Measurements from ENCODE around the gene SLC2A13. TPM values are rescaled to one million over a fixed set of nuclear protein-coding genes. Genes with fewer than 3 reads are reported as not detected.

SLC2A13 gene
- polyA plus RNA-seq, 1 donor (not counting 4 experiments of a cell fraction or from before 2014, with no cell fraction given), result 1.1 TPM

DNA sequence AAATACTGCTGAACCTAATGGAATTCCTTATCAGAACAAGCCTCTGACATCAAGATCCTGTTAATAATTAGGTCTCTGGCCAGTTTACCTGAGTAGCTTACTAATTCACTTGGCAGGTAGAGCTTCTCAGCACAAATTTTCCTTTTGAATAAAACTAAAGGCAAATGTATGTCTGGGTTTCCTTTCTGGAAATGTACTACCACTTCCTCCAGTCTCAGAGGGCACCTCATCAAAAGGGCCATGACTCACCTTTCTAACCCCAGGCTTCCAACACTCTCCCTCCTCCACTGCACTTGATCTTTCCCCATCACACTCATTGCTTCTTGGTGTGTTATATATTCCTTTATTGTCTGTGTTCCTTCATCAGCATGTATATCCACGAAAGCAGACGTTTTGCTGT, 90.5 kb downstream of the SLC2A13 start:
- Histone ChIP-seq H2AFZ (ENCODE audit: control insufficient read depth, low read length) (no peak overlapping the region), H3K27ac (ENCODE audit: control insufficient read depth, insufficient read depth, low read length) (no peak overlapping the region), H3K36me3 (ENCODE audit: control insufficient read depth in 2 of 2, extremely low read depth in 1 of 2, insufficient read depth in 2 of 2, low read length in 2 of 2) (no peaks in the 10 kb centered on the region), H3K79me2 (ENCODE audit: control insufficient read depth, insufficient read depth, low read length) (no peaks in the 10 kb centered on the region), H3K4me2 (ENCODE audit: control insufficient read depth, extremely low read depth, insufficient read depth, low read depth, low read length) (no peak overlapping the region), H4K20me1 (ENCODE audit: control insufficient read depth, extremely low read depth, insufficient read depth, low read length) (no peaks in the 10 kb centered on the region), H3K4me3 (ENCODE audit: control insufficient read depth in 2 of 3, extremely low read depth in 1 of 3, insufficient read depth in 2 of 3, low read depth in 1 of 3, low read length in 3 of 3) (no peak overlapping the region), H3K9me1 (ENCODE audit: control insufficient read depth, extremely low read depth, insufficient read depth, low read length) (no peaks in the 10 kb centered on the region), H3K27me3 (ENCODE audit: control insufficient read depth, extremely low read depth, insufficient read depth, low read length) (no peaks in the 10 kb centered on the region), H3K9ac (ENCODE audit: control insufficient read depth, extremely low read depth, insufficient read depth, low read length) (no peak overlapping the region), H3K9me3 (ENCODE audit: control insufficient read depth, low read depth, low read length) (no peaks in the 10 kb centered on the region), H3K4me1 (ENCODE audit: control insufficient read depth, extremely low read depth, insufficient read depth, low read length) (no peaks in the 10 kb centered on the region)
- no peak for TF ChIP-seq EZH2 (IDR thresholded peaks at IDR 0.05; ENCODE audit: low read length)
- TF ChIP-seq, protein P1, sequence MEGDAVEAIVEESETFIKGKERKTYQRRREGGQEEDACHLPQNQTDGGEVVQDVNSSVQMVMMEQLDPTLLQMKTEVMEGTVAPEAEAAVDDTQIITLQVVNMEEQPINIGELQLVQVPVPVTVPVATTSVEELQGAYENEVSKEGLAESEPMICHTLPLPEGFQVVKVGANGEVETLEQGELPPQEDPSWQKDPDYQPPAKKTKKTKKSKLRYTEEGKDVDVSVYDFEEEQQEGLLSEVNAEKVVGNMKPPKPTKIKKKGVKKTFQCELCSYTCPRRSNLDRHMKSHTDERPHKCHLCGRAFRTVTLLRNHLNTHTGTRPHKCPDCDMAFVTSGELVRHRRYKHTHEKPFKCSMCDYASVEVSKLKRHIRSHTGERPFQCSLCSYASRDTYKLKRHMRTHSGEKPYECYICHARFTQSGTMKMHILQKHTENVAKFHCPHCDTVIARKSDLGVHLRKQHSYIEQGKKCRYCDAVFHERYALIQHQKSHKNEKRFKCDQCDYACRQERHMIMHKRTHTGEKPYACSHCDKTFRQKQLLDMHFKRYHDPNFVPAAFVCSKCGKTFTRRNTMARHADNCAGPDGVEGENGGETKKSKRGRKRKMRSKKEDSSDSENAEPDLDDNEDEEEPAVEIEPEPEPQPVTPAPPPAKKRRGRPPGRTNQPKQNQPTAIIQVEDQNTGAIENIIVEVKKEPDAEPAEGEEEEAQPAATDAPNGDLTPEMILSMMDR (optimal IDR thresholded peaks at IDR 0.05 in 1 of 3, IDR thresholded peaks at IDR 0.05 in 1 of 3, conservative IDR thresholded peaks at IDR 0.05 in 1 of 3; ENCODE audit: extremely low read depth in 1 of 3, insufficient read depth in 2 of 3, low read length in 3 of 3), result no peak
- peak; percentile 32 for FAIRE-seq
- dilution Hi-C loops (cut with MboI; ENCODE audit: extremely low pct_ligation_motif_present, low sequenced_read_pairs), result no loop called here
- no peak for DNase-seq (ENCODE audit: low read depth, low spot score)

DNA sequence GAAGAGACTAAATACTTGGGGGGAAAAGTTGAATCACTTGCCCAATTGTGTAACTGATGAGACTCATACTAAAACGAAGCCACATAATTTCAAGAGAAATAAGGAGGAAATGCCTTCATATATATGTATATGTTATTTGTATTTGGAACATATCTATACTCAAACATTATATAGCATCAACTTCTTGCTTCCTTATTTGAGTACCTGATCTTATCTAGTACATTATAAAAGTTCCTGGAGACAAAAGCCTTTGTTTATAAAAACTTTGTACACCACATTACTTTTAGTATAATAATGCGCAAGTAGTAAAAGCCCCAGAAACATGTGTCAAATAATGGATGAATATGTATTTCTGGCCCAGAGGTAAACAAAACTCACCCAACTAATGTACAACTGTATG, 92.0 kb downstream of the SLC2A13 start:
- no peak overlapping the region for H3K9ac ChIP-seq (ENCODE audit: control insufficient read depth, extremely low read depth, insufficient read depth, low read length)
- no peaks in the 10 kb centered on the region for H4K20me1 ChIP-seq (ENCODE audit: control insufficient read depth, extremely low read depth, insufficient read depth, low read length)
- no peak overlapping the region for H2AFZ ChIP-seq (ENCODE audit: control insufficient read depth, low read length)
- H3K36me3 ChIP-seq (ENCODE audit: control insufficient read depth in 2 of 2, extremely low read depth in 1 of 2, insufficient read depth in 2 of 2, low read length in 2 of 2), result no peaks in the 10 kb centered on the region
- DNase-seq (ENCODE audit: low read depth, low spot score) (no peak), FAIRE-seq (no peak)
- no peak for TF ChIP-seq EZH2 (IDR thresholded peaks at IDR 0.05; ENCODE audit: low read length)
- H3K9me1 ChIP-seq (ENCODE audit: control insufficient read depth, extremely low read depth, insufficient read depth, low read length), result no peaks in the 10 kb centered on the region
- no peak overlapping the region for H3K27ac ChIP-seq (ENCODE audit: control insufficient read depth, insufficient read depth, low read length)
- H3K79me2 ChIP-seq (ENCODE audit: control insufficient read depth, insufficient read depth, low read length), result no peaks in the 10 kb centered on the region
- H3K4me2 ChIP-seq (ENCODE audit: control insufficient read depth, extremely low read depth, insufficient read depth, low read depth, low read length), result no peak overlapping the region
- dilution Hi-C loops (cut with MboI; ENCODE audit: extremely low pct_ligation_motif_present, low sequenced_read_pairs), result no loop called here
- H3K4me3 ChIP-seq (ENCODE audit: control insufficient read depth in 2 of 3, extremely low read depth in 1 of 3, insufficient read depth in 2 of 3, low read depth in 1 of 3, low read length in 3 of 3), result no peak overlapping the region
- no peaks in the 10 kb centered on the region for H3K27me3 ChIP-seq (ENCODE audit: control insufficient read depth, extremely low read depth, insufficient read depth, low read length)
- H3K9me3 ChIP-seq (ENCODE audit: control insufficient read depth, low read depth, low read length), result no peaks in the 10 kb centered on the region
- H3K4me1 ChIP-seq (ENCODE audit: control insufficient read depth, extremely low read depth, insufficient read depth, low read length), result no peaks in the 10 kb centered on the region

DNA sequence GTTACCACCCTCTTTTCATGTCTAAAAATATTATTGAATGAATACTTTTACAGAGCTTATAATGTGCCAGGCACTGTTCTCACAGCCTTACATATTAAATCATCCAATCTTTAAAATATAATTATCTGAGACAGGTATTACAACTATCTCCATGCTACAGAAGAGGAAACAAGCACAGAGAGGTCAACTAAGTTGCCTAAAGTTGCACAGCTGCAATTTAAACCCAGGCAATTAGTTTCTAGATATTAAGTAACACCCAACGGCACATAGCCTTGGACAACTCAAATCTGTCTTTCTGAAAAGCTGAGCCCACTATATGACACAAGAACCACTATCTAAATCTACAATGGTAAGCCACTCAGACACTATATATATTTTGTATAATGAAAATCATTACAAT, 92.6 kb downstream of the SLC2A13 start:
- Histone ChIP-seq H3K27ac (ENCODE audit: control insufficient read depth, insufficient read depth, low read length) (no peak overlapping the region), H3K27me3 (ENCODE audit: control insufficient read depth, extremely low read depth, insufficient read depth, low read length) (no peaks in the 10 kb centered on the region), H3K9me3 (ENCODE audit: control insufficient read depth, low read depth, low read length) (no peaks in the 10 kb centered on the region), H4K20me1 (ENCODE audit: control insufficient read depth, extremely low read depth, insufficient read depth, low read length) (no peaks in the 10 kb centered on the region), H3K9ac (ENCODE audit: control insufficient read depth, extremely low read depth, insufficient read depth, low read length) (no peak overlapping the region), H3K4me1 (ENCODE audit: control insufficient read depth, extremely low read depth, insufficient read depth, low read length) (no peaks in the 10 kb centered on the region), H3K9me1 (ENCODE audit: control insufficient read depth, extremely low read depth, insufficient read depth, low read length) (no peaks in the 10 kb centered on the region), H3K36me3 (ENCODE audit: control insufficient read depth in 2 of 2, extremely low read depth in 1 of 2, insufficient read depth in 2 of 2, low read length in 2 of 2) (no peaks in the 10 kb centered on the region), H3K79me2 (ENCODE audit: control insufficient read depth, insufficient read depth, low read length) (no peaks in the 10 kb centered on the region), H3K4me2 (ENCODE audit: control insufficient read depth, extremely low read depth, insufficient read depth, low read depth, low read length) (no peak overlapping the region), H2AFZ (ENCODE audit: control insufficient read depth, low read length) (no peak overlapping the region), H3K4me3 (ENCODE audit: control insufficient read depth in 2 of 3, extremely low read depth in 1 of 3, insufficient read depth in 2 of 3, low read depth in 1 of 3, low read length in 3 of 3) (no peak overlapping the region)
- FAIRE-seq, result no peak
- dilution Hi-C loops (cut with MboI; ENCODE audit: extremely low pct_ligation_motif_present, low sequenced_read_pairs), result no loop called here
- TF ChIP-seq, protein P1 (optimal IDR thresholded peaks at IDR 0.05 in 1 of 3, IDR thresholded peaks at IDR 0.05 in 1 of 3, conservative IDR thresholded peaks at IDR 0.05 in 1 of 3; ENCODE audit: extremely low read depth in 1 of 3, insufficient read depth in 2 of 3, low read length in 3 of 3), result no peak
- TF ChIP-seq EZH2 (IDR thresholded peaks at IDR 0.05; ENCODE audit: low read length), result no peak
- DNase-seq (ENCODE audit: low read depth, low spot score), result no peak

Data from keratinocyte (primary cell).